IMR-90 (cell line): ENCODE results near the gene CETP. TPM values are rescaled to one million over a fixed set of nuclear protein-coding genes. Genes with fewer than 3 reads are reported as not detected.

Experiments used
- ATAC-seq: fragments of 200-7000 bp; cut with Tn5 transposase; 2 replicates; pipeline ENCODE4 v1.9.1; 2020; ENCODE audit warnings: low read depth, mild to moderate bottlenecking, moderate library complexity
- BruUV-seq: library from RNA; stranded (reverse); fragments of 400-500 nt; replicated peaks from 2 replicates; lab custom pipeline; 2021; lab: Mats Ljungman, UMichigan
- CTCF ChIA-PET: fragments of 300-600 bp; formaldehyde crosslinking; extraction: SDS; loops from one replicate; lab custom pipeline; 2021; ENCODE audit warnings: antibody characterized with exemption; lab: Yijun Ruan, JAX
- POLR2A ChIA-PET: fragments of 300-600 bp; sonication (Branson Sonifier 250); formaldehyde crosslinking; loops from one replicate; lab custom pipeline; 2022; ENCODE audit warnings: antibody characterized with exemption; ENCODE audit not compliant: unreplicated experiment; lab: Charles Lee
- DNase-seq: peaks from one replicate; pipeline ENCODE4 v3.0.0; 2013
- H2AFZ ChIP-seq: replicated peaks from 2 replicates; pipeline ENCODE3; 2013; ENCODE audit warnings: low read length, mild to moderate bottlenecking; ENCODE audit not compliant: poor library complexity
- H2AK5ac ChIP-seq: 2 replicates; pipeline ENCODE4 v1.6.1; 2013; ENCODE audit warnings: low read depth, low read length, inconsistent platforms
- H2AK9ac ChIP-seq: replicated peaks from 2 replicates; pipeline ENCODE3; 2013; ENCODE audit warnings: mild to moderate bottlenecking, low read depth, low read length, moderate library complexity; ENCODE audit not compliant: poor library complexity
- H2BK120ac ChIP-seq: 2 replicates; pipeline ENCODE4 v1.6.1; 2013; ENCODE audit warnings: low read depth, low read length, inconsistent platforms
- H2BK15ac ChIP-seq: 3 replicates; pipeline ENCODE4 v1.6.1; 2013; ENCODE audit warnings: low read depth, low read length, inconsistent platforms
- H2BK20ac ChIP-seq: 2 replicates; pipeline ENCODE4 v1.6.1; 2013; ENCODE audit warnings: low read depth, mild to moderate bottlenecking, inconsistent platforms, low read length, moderate library complexity
- H2BK5ac ChIP-seq: 2 replicates; pipeline ENCODE4 v1.6.1; 2013; ENCODE audit warnings: mild to moderate bottlenecking, low read depth, low read length, inconsistent platforms; ENCODE audit not compliant: poor library complexity, severe bottlenecking
- H3K14ac ChIP-seq: replicated peaks from 2 replicates; pipeline ENCODE4 v1.6.1; 2013; ENCODE audit warnings: low read depth, low read length, inconsistent platforms
- H3K18ac ChIP-seq: 2 replicates; pipeline ENCODE4 v1.6.1; 2013; ENCODE audit warnings: low read depth, low read length, control low read depth
- H3K23ac ChIP-seq: 2 replicates; pipeline ENCODE4 v1.6.1; 2013; ENCODE audit warnings: low read depth, low read length, inconsistent platforms
- H3K27ac ChIP-seq: 2 replicates; pipeline ENCODE4 v1.5.1; 2013; ENCODE audit warnings: mild to moderate bottlenecking, control low read depth, low read length; ENCODE audit not compliant: insufficient read depth
- H3K27me3 ChIP-seq: 2 replicates; pipeline ENCODE4 v1.6.1; 2013; ENCODE audit warnings: low read length; ENCODE audit not compliant: control insufficient read depth, insufficient read depth
- H3K36me3 ChIP-seq: 2 replicates; pipeline ENCODE4 v1.6.1; 2013; ENCODE audit warnings: low read length, mixed read lengths; ENCODE audit not compliant: control insufficient read depth, insufficient read depth
- H3K4ac ChIP-seq: 2 replicates; pipeline ENCODE4 v1.6.1; 2013; ENCODE audit warnings: low read depth, low read length, inconsistent platforms
- H3K4me1 ChIP-seq: 2 replicates; pipeline ENCODE4 v1.6.1; 2013; ENCODE audit warnings: low read length, mixed read lengths; ENCODE audit not compliant: control insufficient read depth, insufficient read depth
- H3K4me2 ChIP-seq: 2 replicates; pipeline ENCODE4 v1.6.1; 2013; ENCODE audit warnings: low read depth, mild to moderate bottlenecking, control low read depth, low read length, moderate library complexity
- H3K4me3 ChIP-seq: 2 replicates; pipeline ENCODE4 v1.5.1; 2013; ENCODE audit warnings: low read depth, mild to moderate bottlenecking, control low read depth, low read length, moderate library complexity; ENCODE audit not compliant: insufficient read depth
- H3K56ac ChIP-seq: 2 replicates; pipeline ENCODE4 v1.6.1; 2013; ENCODE audit warnings: low read length, inconsistent platforms; ENCODE audit not compliant: insufficient read depth; ENCODE audit errors: extremely low read depth
- H3K79me1 ChIP-seq, 2 experiments: 2 replicates each; pipeline ENCODE4 v1.6.1; 2013; ENCODE audit warnings: low read length in 2 of 2, inconsistent platforms in 1 of 2, low read depth in 1 of 2
- H3K9ac ChIP-seq: 2 replicates; pipeline ENCODE4 v1.6.1; 2013; ENCODE audit warnings: low read depth, low read length, control low read depth
- H3K9me1 ChIP-seq: 2 replicates; pipeline ENCODE4 v1.6.1; 2013; ENCODE audit warnings: low read length, inconsistent platforms; ENCODE audit not compliant: insufficient read depth
- H3K9me3 ChIP-seq: 2 replicates; pipeline ENCODE4 v1.6.1; 2013; ENCODE audit warnings: low read length; ENCODE audit not compliant: control insufficient read depth, insufficient read depth
- H4K20me1 ChIP-seq: 2 replicates; pipeline ENCODE4 v1.6.1; 2013; ENCODE audit warnings: low read length, inconsistent platforms; ENCODE audit not compliant: insufficient read depth
- H4K5ac ChIP-seq: 2 replicates; pipeline ENCODE4 v1.6.1; 2013; ENCODE audit warnings: mild to moderate bottlenecking, low read depth, low read length, control low read depth
- H4K8ac ChIP-seq, 2 experiments: 2 replicates each; pipeline ENCODE4 v1.6.1; 2013; ENCODE audit warnings: low read depth in 2 of 2, low read length in 2 of 2, control low read depth in 1 of 2, inconsistent platforms in 1 of 2
- H4K91ac ChIP-seq: 2 replicates; pipeline ENCODE4 v1.6.1; 2013; ENCODE audit warnings: low read depth, low read length, inconsistent platforms; ENCODE audit not compliant: insufficient read depth
- BHLHE40 ChIP-seq: fragments of 150-350 bp; IDR thresholded peaks from 2 replicates; pipeline ENCODE4 v1.6.1; 2016; ENCODE audit warnings: mild to moderate bottlenecking, low read depth, low read length
- CEBPB ChIP-seq: IDR thresholded peaks from 2 replicates; pipeline ENCODE4 v1.6.1; 2012; ENCODE audit warnings: low read depth, low read length, improper control_type of control experiment
- CHD1 ChIP-seq: IDR thresholded peaks from 2 replicates; pipeline ENCODE4 v1.6.1; 2012; ENCODE audit warnings: low read depth, low read length, improper control_type of control experiment
- CTCF ChIP-seq: conservative IDR thresholded peaks from 2 replicates; pipeline ENCODE4 v1.5.1; 2012; ENCODE audit warnings: mild to moderate bottlenecking, low read depth, low read length, improper control_type of control experiment
- ELK1 ChIP-seq: fragments of 150-350 bp; IDR thresholded peaks from 2 replicates; pipeline ENCODE4 v1.6.1; 2016; ENCODE audit warnings: low read depth, mild to moderate bottlenecking, low read length, moderate library complexity, borderline replicate concordance
- FOS ChIP-seq: fragments of 150-350 bp; IDR thresholded peaks from 2 replicates; pipeline ENCODE4 v1.6.1; 2016; ENCODE audit warnings: low read depth, low read length
- MAFK ChIP-seq: IDR thresholded peaks from 2 replicates; pipeline ENCODE4 v1.6.1; 2012; ENCODE audit warnings: low read depth, low read length, improper control_type of control experiment
- MAZ ChIP-seq: IDR thresholded peaks from 2 replicates; pipeline ENCODE4 v1.6.1; 2012; ENCODE audit warnings: low read depth, mild to moderate bottlenecking, low read length, improper control_type of control experiment, moderate library complexity, borderline replicate concordance
- MXI1 ChIP-seq: IDR thresholded peaks from 2 replicates; pipeline ENCODE4 v1.6.1; 2012; ENCODE audit warnings: low read depth, mild to moderate bottlenecking, low read length, moderate library complexity, borderline replicate concordance
- NFE2L2 ChIP-seq: fragments of 150-350 bp; IDR thresholded peaks from 2 replicates; pipeline ENCODE4 v1.6.1; 2016; ENCODE audit warnings: low read depth, mild to moderate bottlenecking, low read length
- POLR2A ChIP-seq: IDR thresholded peaks from 2 replicates; pipeline ENCODE4 v1.6.1; 2012; ENCODE audit warnings: mild to moderate bottlenecking, low read depth, low read length
- RAD21 ChIP-seq: IDR thresholded peaks from 2 replicates; pipeline ENCODE4 v1.6.1; 2012; ENCODE audit warnings: low read length, improper control_type of control experiment
- RCOR1 ChIP-seq: IDR thresholded peaks from 2 replicates; pipeline ENCODE4 v1.6.1; 2012; ENCODE audit warnings: mild to moderate bottlenecking, low read length, improper control_type of control experiment; ENCODE audit not compliant: insufficient replicate concordance
- RFX5 ChIP-seq: IDR thresholded peaks from 2 replicates; pipeline ENCODE4 v1.8.0; 2012; ENCODE audit warnings: low read depth, mild to moderate bottlenecking, low read length, moderate library complexity
- SMC3 ChIP-seq: fragments of 150-350 bp; IDR thresholded peaks from 2 replicates; pipeline ENCODE4 v1.6.1; 2016; ENCODE audit warnings: low read depth, mild to moderate bottlenecking, antibody characterized with exemption, low read length, moderate library complexity
- USF2 ChIP-seq: fragments of 150-350 bp; IDR thresholded peaks from 2 replicates; pipeline ENCODE4 v1.6.1; 2017; ENCODE audit warnings: mild to moderate bottlenecking, antibody characterized with exemption, low read length, low read depth
- WGBS, 2 experiments: methylation state at CpG; one replicate each; pipeline versions ENCODE4 v1.1.5 to v1.1.7; 2013; ENCODE audit warnings: missing lambda C conversion rate in 2 of 2; ENCODE audit not compliant: insufficient read length in 1 of 2; ENCODE audit errors: extremely low coverage in 2 of 2; 5-methylcytosine and 5-hydroxymethylcytosine counted together
- dilution Hi-C: fragments of 300-500 bp; cut with HindIII; formaldehyde crosslinking; loops from one replicate; pipeline ENCODE4 v1.14.3; 2018; ENCODE audit warnings: low sequenced_read_pairs; ENCODE audit not compliant: unreplicated experiment
- in situ Hi-C: fragments of 300-500 bp; cut with MboI; formaldehyde crosslinking; loops from 3 replicates; pipeline ENCODE4 v1.14.3; 2019; ENCODE audit warnings: low sequenced_read_pairs, inconsistent platforms, mixed read lengths
- intact Hi-C: fragments of 100-400 bp; cut with micrococcal nuclease; formaldehyde crosslinking; loops from 2 replicates; pipeline ENCODE4 v1.10.0; 2022
- polyA plus RNA-seq, 3 experiments: library from polyadenylated mRNA; depleted of rRNA; stranded (reverse); fragments of >200 nt; gene quantifications; 2 replicates each; pipeline ENCODE4 v1.2.3, GENCODE V29; 2012; ENCODE audit warnings: low replicate concordance in 1 of 3
- total RNA-seq: library from RNA; depleted of rRNA; stranded (reverse); fragments of >200 nt; gene quantifications from 2 replicates; pipeline ENCODE4 v1.2.3, GENCODE V29; 2012

Gene CETP
- total and polyA plus RNA-seq, 2 of the 4 experiments (the other 2 are of a cell fraction): not detected

GRCh38 chr16:56973294-56973689 lies 11.5 kb downstream of the CETP start:
- POLR2A ChIA-PET: no interaction called here
- no peaks in the 10 kb centered on the region for H3K36me3 ChIP-seq
- in situ Hi-C loops: no loop called here

More at GRCh38 chr16:56973294-56973689, 11.5 kb downstream of the CETP start:
- H2BK120ac ChIP-seq: no peak overlapping the region
- no peak overlapping the region for H3K14ac ChIP-seq
- dilution Hi-C loops (no loop called here), intact Hi-C loops (no loop called here)
- no peak overlapping the region for H3K4me3 ChIP-seq
- CTCF ChIA-PET: interaction anchor here (0.9 kb wide), 1 partner anchor 8 kb away, joined by 3 read pairs; no protein-coding TSS in a partner anchor
- no peak overlapping the region for H2BK20ac ChIP-seq
- no peak overlapping the region for H4K91ac ChIP-seq
- ATAC-seq: no peak
- no peak for DNase-seq
- no peak overlapping the region for H3K56ac ChIP-seq
- no TSS peak for BruUV-seq
- H3K27ac ChIP-seq: no peak overlapping the region
- H2AFZ ChIP-seq: peak overlapping the region; percentile 23
- H4K20me1 ChIP-seq: no peaks in the 10 kb centered on the region
- no peak overlapping the region for H4K8ac ChIP-seq
- H2AK9ac ChIP-seq: no peak overlapping the region
- H4K5ac ChIP-seq: no peak overlapping the region
- 69% methylated on average over 2 of the region's 9 CpGs; no CpG with 5 or more reads in 1 of the 2 experiments for WGBS, 2 experiments
- H3K4me2 ChIP-seq: no peak overlapping the region
- no peak overlapping the region for H2BK15ac ChIP-seq
- TF ChIP-seq POLR2A: no peak
- TF ChIP-seq RAD21: no peak
- no peak for TF ChIP-seq RFX5
- TF ChIP-seq MAFK: no peak
- TF ChIP-seq CEBPB: no peak
- TF ChIP-seq MXI1: no peak
- no peak for TF ChIP-seq CTCF
- no peak for TF ChIP-seq ELK1
- TF ChIP-seq RCOR1: no peak
- no peak for TF ChIP-seq USF2
- no peak for TF ChIP-seq MAZ
- no peak for TF ChIP-seq NFE2L2
- no peak for TF ChIP-seq SMC3
- no peak for TF ChIP-seq CHD1
- no peak for TF ChIP-seq FOS
- no peak for TF ChIP-seq BHLHE40
- H3K4ac ChIP-seq: no peak overlapping the region
- no peak overlapping the region for H3K9ac ChIP-seq
- no peak overlapping the region for H2BK5ac ChIP-seq
- no peak overlapping the region for H3K23ac ChIP-seq
- no peaks in the 10 kb centered on the region for H3K9me3 ChIP-seq
- H3K79me1 ChIP-seq: no peaks in the 10 kb centered on the region
- no peak overlapping the region for H3K18ac ChIP-seq
- H3K9me1 ChIP-seq: no peaks in the 10 kb centered on the region; the same call in 1 of the 2 replicates
- H2AK5ac ChIP-seq: no peak overlapping the region
- H3K4me1 ChIP-seq: peaks cover 2% of the 10 kb centered on the region; the same call in 1 of the 2 replicates
- peaks cover 5% of the 10 kb centered on the region; the same call in 1 of the 2 replicates for H3K27me3 ChIP-seq
